Measurements from ENCODE around the gene MINDY4B.

MINDY4B gene

GRCh38 chr3:150906461-150906860 is 1.2 kb upstream of the MINDY4B start:
- CTCF ChIA-PET = no interaction called here
- POLR2A ChIA-PET = no interaction called here
- TF ChIP-seq FOXM1 (IDR thresholded peaks at IDR 0.05; ENCODE audit: borderline replicate concordance) = no peak
- TF ChIP-seq FOXA1 (IDR thresholded peaks at IDR 0.05) = no peak
- no peak for TF ChIP-seq BHLHE40 (IDR thresholded peaks at IDR 0.05; ENCODE audit: borderline replicate concordance)
- TF ChIP-seq ZNF384 (IDR thresholded peaks at IDR 0.05) = no peak
- TF ChIP-seq SP1 (IDR thresholded peaks at IDR 0.05) = no peak
- TF ChIP-seq ELF4 (IDR thresholded peaks at IDR 0.05) = no peak
- no peak for TF ChIP-seq L3MBTL2 (conservative IDR thresholded peaks at IDR 0.05)
- no peak for TF ChIP-seq LEF1 (IDR thresholded peaks at IDR 0.05; ENCODE audit: borderline replicate concordance)
- TF ChIP-seq CTBP1 (IDR thresholded peaks at IDR 0.05; ENCODE audit: borderline replicate concordance) = no peak
- TF ChIP-seq TARDBP (IDR thresholded peaks at IDR 0.05) = no peak
- TF ChIP-seq PKNOX1 (IDR thresholded peaks at IDR 0.05) = no peak
- no peak for TF ChIP-seq FOXK2 (IDR thresholded peaks at IDR 0.05)
- no peak for TF ChIP-seq SUZ12 (IDR thresholded peaks at IDR 0.05)
- no peak for TF ChIP-seq HDGF (IDR thresholded peaks at IDR 0.05; ENCODE audit: borderline replicate concordance)
- TF ChIP-seq NFRKB (IDR thresholded peaks at IDR 0.05) = no peak
- no peak for DNase-seq (ENCODE audit: extremely low spot score)

- ChIA-PET POLR2A (no interaction called here), CTCF (no interaction called here)
- TF ChIP-seq L3MBTL2 (conservative IDR thresholded peaks at IDR 0.05) (no peak), SUZ12 (IDR thresholded peaks at IDR 0.05) (no peak), PKNOX1 (IDR thresholded peaks at IDR 0.05) (no peak), FOXK2 (IDR thresholded peaks at IDR 0.05) (no peak), FOXM1 (IDR thresholded peaks at IDR 0.05; ENCODE audit: borderline replicate concordance) (no peak), NFRKB (IDR thresholded peaks at IDR 0.05) (no peak), SP1 (IDR thresholded peaks at IDR 0.05) (no peak), FOXA1 (IDR thresholded peaks at IDR 0.05) (no peak), LEF1 (IDR thresholded peaks at IDR 0.05; ENCODE audit: borderline replicate concordance) (no peak)
- no peak for DNase-seq (ENCODE audit: extremely low spot score)
These were observed 507 bp upstream of the MINDY4B start for GRCh38 chr3:150905746-150906145.

GRCh38 chr3:150902988-150903387 is 2.3 kb downstream of the MINDY4B start:
- DNase-seq (ENCODE audit: extremely low spot score) = no peak
- ChIA-PET POLR2A (no interaction called here), CTCF (no interaction called here)
- TF ChIP-seq HDGF (IDR thresholded peaks at IDR 0.05; ENCODE audit: borderline replicate concordance) = no peak

GRCh38 chr3:150901793-150902192 is 3.4 kb downstream of the MINDY4B start:
- POLR2A ChIA-PET = no interaction called here
- DNase-seq (ENCODE audit: extremely low spot score) = no peak
- TF ChIP-seq FOXM1 (IDR thresholded peaks at IDR 0.05; ENCODE audit: borderline replicate concordance) (no peak), L3MBTL2 (conservative IDR thresholded peaks at IDR 0.05) (no peak), FOXA1 (IDR thresholded peaks at IDR 0.05) (no peak), HDGF (IDR thresholded peaks at IDR 0.05; ENCODE audit: borderline replicate concordance) (no peak), ZNF384 (IDR thresholded peaks at IDR 0.05) (no peak), ELF4 (IDR thresholded peaks at IDR 0.05) (no peak), ARNT (IDR thresholded peaks at IDR 0.05) (no peak), NFRKB (IDR thresholded peaks at IDR 0.05) (no peak), TARDBP (IDR thresholded peaks at IDR 0.05) (no peak), SP1 (IDR thresholded peaks at IDR 0.05) (no peak), SUZ12 (IDR thresholded peaks at IDR 0.05) (no peak), PKNOX1 (IDR thresholded peaks at IDR 0.05) (no peak), LEF1 (IDR thresholded peaks at IDR 0.05; ENCODE audit: borderline replicate concordance) (no peak), BHLHE40 (IDR thresholded peaks at IDR 0.05; ENCODE audit: borderline replicate concordance) (no peak), FOXK2 (IDR thresholded peaks at IDR 0.05) (no peak), CTBP1 (IDR thresholded peaks at IDR 0.05; ENCODE audit: borderline replicate concordance) (no peak)
- CTCF ChIA-PET = no interaction called here

- TF ChIP-seq HDGF (IDR thresholded peaks at IDR 0.05; ENCODE audit: borderline replicate concordance) (no peak), LEF1 (IDR thresholded peaks at IDR 0.05; ENCODE audit: borderline replicate concordance) (no peak), NFRKB (IDR thresholded peaks at IDR 0.05) (no peak), FOXK2 (IDR thresholded peaks at IDR 0.05) (no peak), FOXM1 (IDR thresholded peaks at IDR 0.05; ENCODE audit: borderline replicate concordance) (no peak), ARNT (IDR thresholded peaks at IDR 0.05) (no peak), ELF4 (IDR thresholded peaks at IDR 0.05) (no peak), L3MBTL2 (conservative IDR thresholded peaks at IDR 0.05) (no peak), TARDBP (IDR thresholded peaks at IDR 0.05) (no peak), FOXA1 (IDR thresholded peaks at IDR 0.05) (no peak), CTBP1 (IDR thresholded peaks at IDR 0.05; ENCODE audit: borderline replicate concordance) (no peak), ZNF384 (IDR thresholded peaks at IDR 0.05) (no peak), BHLHE40 (IDR thresholded peaks at IDR 0.05; ENCODE audit: borderline replicate concordance) (no peak), SP1 (IDR thresholded peaks at IDR 0.05) (no peak)
- ChIA-PET POLR2A (no interaction called here), CTCF (no interaction called here)
- no peak for DNase-seq (ENCODE audit: extremely low spot score)
These were observed 6.1 kb downstream of the MINDY4B start for GRCh38 chr3:150899141-150899540.

GRCh38 chr3:150898046-150898754 is 7.0 kb downstream of the MINDY4B start:
- DNase-seq (ENCODE audit: extremely low spot score) = no peak
- TF ChIP-seq SP1 (IDR thresholded peaks at IDR 0.05) (no peak), FOXA1 (IDR thresholded peaks at IDR 0.05) (no peak), ZNF384 (IDR thresholded peaks at IDR 0.05) (no peak), ELF4 (IDR thresholded peaks at IDR 0.05) (no peak), L3MBTL2 (conservative IDR thresholded peaks at IDR 0.05) (no peak), SUZ12 (IDR thresholded peaks at IDR 0.05) (no peak), FOXM1 (IDR thresholded peaks at IDR 0.05; ENCODE audit: borderline replicate concordance) (no peak), PKNOX1 (IDR thresholded peaks at IDR 0.05) (no peak), ARNT (IDR thresholded peaks at IDR 0.05) (no peak)
- POLR2A ChIA-PET = no interaction called here
- CTCF ChIA-PET = no interaction called here

Measured in HEK293T (cell line).